ENCODE measurements around the gene SLC38A5. TPM values are rescaled to one million over a fixed set of nuclear protein-coding genes. Genes with fewer than 3 reads are reported as not detected.
A peak's percentile ranks its signal among the peaks of the same experiment; 100 is the strongest.

The SLC38A5 gene
- total and polyA plus RNA-seq, 9 of the 15 experiments (the other 6 are each of a cell fraction or from before 2014, with no cell fraction given), result 9.3 to 228 (median 142) TPM

DNA sequence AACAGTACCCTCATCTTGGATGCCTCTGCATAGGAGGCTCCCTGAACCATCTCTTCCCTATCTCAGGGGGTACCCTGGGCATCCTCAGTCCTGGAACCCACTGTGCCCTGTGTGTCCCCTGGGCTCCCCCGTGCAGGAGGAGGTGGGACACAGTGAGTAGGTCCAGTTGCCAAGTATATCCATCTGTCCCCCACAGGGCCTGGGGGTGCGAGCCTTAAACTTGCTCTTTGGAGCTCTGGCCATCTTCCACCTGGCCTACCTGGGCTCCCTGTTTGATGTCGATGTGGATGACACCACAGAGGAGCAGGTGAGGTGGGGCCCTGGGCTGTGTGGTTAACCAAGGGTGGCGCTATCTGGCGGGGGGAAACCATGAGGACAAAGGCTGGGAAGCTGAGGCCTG is 46.9 kb upstream of the SLC38A5 start:
- Histone ChIP-seq H4K20me1 (replicated peaks; ENCODE audit: control insufficient read depth, insufficient read depth, low read length) (no peaks in the 10 kb centered on the region), H3K79me2 (ENCODE audit: control insufficient read depth, insufficient read depth, low read length) (peaks cover 4% of the 10 kb centered on the region), H3K27me3 (ENCODE audit: control insufficient read depth in 2 of 2, insufficient read depth in 2 of 2, low read length in 2 of 2) (no peaks in the 10 kb centered on the region), H3K9me3 (replicated peaks; ENCODE audit: control insufficient read depth, insufficient read depth, low read depth, low read length) (no peaks in the 10 kb centered on the region), H2AFZ (ENCODE audit: low read depth, low read length) (no peak overlapping the region), H3K4me1 (replicated peaks in 1 of 2; ENCODE audit: control insufficient read depth in 2 of 2, insufficient read depth in 2 of 2, low read length in 2 of 2) (peaks cover 18 to 29% of the 10 kb centered on the region in 2 experiments; a peak in 4 of 5 replicates), H3K36me3 (ENCODE audit: control insufficient read depth, insufficient read depth, low read length) (no peaks in the 10 kb centered on the region; the same call in 2 of the 3 replicates), H3K27ac (ENCODE audit: extremely low read depth, low read depth, low read length) (no peak overlapping the region), H3K4me3 (no peak overlapping the region), H3K4me2 (ENCODE audit: insufficient read depth, low read length) (no peak overlapping the region), H3K9me1 (ENCODE audit: control insufficient read depth, insufficient read depth, low read length) (peaks cover 4% of the 10 kb centered on the region), H3K9ac (ENCODE audit: insufficient read depth in 1 of 2, low read depth in 2 of 2, low read length in 2 of 2) (0 out of 4 replicates have a peak overlapping the region, but pooled peaks of 1 of the 2 experiments have one; percentile 20)
- DNase-seq (ENCODE audit: extremely low read depth in 1 of 4, low spot score in 3 of 4) (no peak), ATAC-seq (no peak), FAIRE-seq (no peak)
- intact Hi-C loops (cut with micrococcal nuclease), result no loop called here
- in situ Hi-C loops (cut with MboI), result no loop called here
- WGBS (ENCODE audit: insufficient coverage, low coverage, missing lambda C conversion rate), result 58% methylated on average over 5 of the region's 5 CpGs
- CTCF ChIA-PET (ENCODE audit: low intra/inter-chr PET ratio), result no interaction called here
- POLR2A ChIA-PET, result no interaction called here
- no TSS peak for BruUV-seq (replicated peaks)
- TF ChIP-seq MTA2 (IDR thresholded peaks at IDR 0.05; ENCODE audit: low read depth) (no peak), ZNF384 (IDR thresholded peaks at IDR 0.05; ENCODE audit: low read depth, low read length) (no peak), FOXP1 (CRISPR knock-in tag; IDR thresholded peaks at IDR 0.05) (no peak), ELF4 (CRISPR knock-in tag; IDR thresholded peaks at IDR 0.05) (no peak), CBX8 (IDR thresholded peaks at IDR 0.05; ENCODE audit: borderline replicate concordance, extremely low read depth, low read depth, low read length, poor library complexity, severe bottlenecking) (no peak), HLTF (IDR thresholded peaks at IDR 0.05) (no peak), ARHGAP35 (IDR thresholded peaks at IDR 0.05; ENCODE audit: partially characterized antibody) (no peak), GATAD2A (IDR thresholded peaks at IDR 0.05) (no peak), HNRNPK (IDR thresholded peaks at IDR 0.05; ENCODE audit: low read depth, low read length, poor library complexity, severe bottlenecking) (no peak)
- TF ChIP-seq, protein P1, sequence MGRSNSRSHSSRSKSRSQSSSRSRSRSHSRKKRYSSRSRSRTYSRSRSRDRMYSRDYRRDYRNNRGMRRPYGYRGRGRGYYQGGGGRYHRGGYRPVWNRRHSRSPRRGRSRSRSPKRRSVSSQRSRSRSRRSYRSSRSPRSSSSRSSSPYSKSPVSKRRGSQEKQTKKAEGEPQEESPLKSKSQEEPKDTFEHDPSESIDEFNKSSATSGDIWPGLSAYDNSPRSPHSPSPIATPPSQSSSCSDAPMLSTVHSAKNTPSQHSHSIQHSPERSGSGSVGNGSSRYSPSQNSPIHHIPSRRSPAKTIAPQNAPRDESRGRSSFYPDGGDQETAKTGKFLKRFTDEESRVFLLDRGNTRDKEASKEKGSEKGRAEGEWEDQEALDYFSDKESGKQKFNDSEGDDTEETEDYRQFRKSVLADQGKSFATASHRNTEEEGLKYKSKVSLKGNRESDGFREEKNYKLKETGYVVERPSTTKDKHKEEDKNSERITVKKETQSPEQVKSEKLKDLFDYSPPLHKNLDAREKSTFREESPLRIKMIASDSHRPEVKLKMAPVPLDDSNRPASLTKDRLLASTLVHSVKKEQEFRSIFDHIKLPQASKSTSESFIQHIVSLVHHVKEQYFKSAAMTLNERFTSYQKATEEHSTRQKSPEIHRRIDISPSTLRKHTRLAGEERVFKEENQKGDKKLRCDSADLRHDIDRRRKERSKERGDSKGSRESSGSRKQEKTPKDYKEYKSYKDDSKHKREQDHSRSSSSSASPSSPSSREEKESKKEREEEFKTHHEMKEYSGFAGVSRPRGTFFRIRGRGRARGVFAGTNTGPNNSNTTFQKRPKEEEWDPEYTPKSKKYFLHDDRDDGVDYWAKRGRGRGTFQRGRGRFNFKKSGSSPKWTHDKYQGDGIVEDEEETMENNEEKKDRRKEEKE (IDR thresholded peaks at IDR 0.05; ENCODE audit: borderline replicate concordance in 1 of 2, control insufficient read depth in 1 of 2, low read depth in 2 of 2, low read length in 1 of 2), result no peak
- TF ChIP-seq, protein P2, sequence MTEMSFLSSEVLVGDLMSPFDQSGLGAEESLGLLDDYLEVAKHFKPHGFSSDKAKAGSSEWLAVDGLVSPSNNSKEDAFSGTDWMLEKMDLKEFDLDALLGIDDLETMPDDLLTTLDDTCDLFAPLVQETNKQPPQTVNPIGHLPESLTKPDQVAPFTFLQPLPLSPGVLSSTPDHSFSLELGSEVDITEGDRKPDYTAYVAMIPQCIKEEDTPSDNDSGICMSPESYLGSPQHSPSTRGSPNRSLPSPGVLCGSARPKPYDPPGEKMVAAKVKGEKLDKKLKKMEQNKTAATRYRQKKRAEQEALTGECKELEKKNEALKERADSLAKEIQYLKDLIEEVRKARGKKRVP (CRISPR knock-in tag; IDR thresholded peaks at IDR 0.05), result no peak

All from K562 (cell line).